Brain pericyte (primary cell): Measurements from ENCODE around the gene NPEPL1.
"Not testable (repeated sequence)": the region's sequence is repeated elsewhere in the genome, so short reads cannot be mapped to it uniquely, and the experiment has no call there.

Experiments
- DNase-seq: peaks from one replicate; pipeline ENCODE4 v3.0.0-alpha.2; 2012; ENCODE audit warnings: low read depth, low spot score

The NPEPL1 gene

GRCh38 chr20:58692579-58693225 lies at the start of gene NPEPL1:
Gene NPEPL1, plus strand, starts transcription at chr20:58692800. Its CDS starts 101 bp downstream, at chr20:58692901.
- no peak for DNase-seq

GRCh38 chr20:58642896-58643295 lies 49.7 kb upstream of the NPEPL1 start:
- DNase-seq: not testable (repeated sequence)

- no peak for DNase-seq
Observed at GRCh38 chr20:58645412-58645968, 47.1 kb upstream of the NPEPL1 start.

- DNase-seq: no peak
Observed at GRCh38 chr20:58646257-58646656, 46.3 kb upstream of the NPEPL1 start.

DNA sequence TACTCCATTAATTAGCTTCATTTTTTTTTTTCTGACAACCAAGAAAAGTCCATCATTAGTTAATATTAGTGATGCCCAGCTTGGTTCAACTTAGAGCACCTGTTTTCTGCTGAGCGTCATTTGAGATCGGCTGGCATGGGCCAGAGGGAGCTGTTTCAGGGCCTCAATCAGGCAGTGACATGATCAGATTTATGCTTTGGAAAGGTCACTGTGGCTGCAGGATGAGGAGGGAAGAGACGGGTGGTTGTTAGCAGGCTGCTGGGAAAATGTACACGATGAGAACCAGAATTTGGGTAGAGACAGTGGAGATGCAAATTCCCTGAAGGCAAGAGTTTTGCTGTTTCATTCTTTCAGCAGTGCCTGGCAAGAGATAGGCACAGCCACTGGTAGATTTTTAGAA lies 45.9 kb upstream of the NPEPL1 start:
- no peak for DNase-seq

DNA sequence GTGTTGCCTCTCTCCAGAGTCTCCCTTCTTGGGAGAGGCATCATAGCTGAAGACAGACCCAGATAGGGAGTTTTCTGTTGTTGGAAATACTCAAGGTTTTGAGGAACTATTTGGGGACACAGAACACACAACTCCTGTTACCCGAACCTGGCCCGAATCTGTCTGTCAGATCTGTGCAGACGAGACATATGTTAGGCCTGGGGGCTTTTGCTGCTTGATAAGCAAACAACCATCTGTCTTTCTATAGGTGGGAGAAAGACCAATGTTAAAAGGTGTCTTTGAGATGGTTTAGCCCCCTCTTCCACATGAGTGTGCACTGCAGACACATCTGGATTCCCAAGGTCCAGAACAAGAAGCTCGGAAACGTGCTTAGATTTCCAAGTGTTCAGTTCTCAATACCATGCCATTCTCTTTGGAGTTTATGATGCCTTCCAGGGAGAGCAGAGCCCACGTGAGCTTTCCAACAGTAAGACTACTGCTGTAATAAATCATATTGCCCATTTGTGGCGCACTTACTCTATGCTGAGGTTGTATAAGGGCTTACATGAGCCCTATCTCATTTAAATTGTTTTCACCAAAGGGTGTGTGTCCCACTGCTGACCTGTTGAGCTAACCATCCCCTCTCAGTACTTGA lies 45.3 kb upstream of the NPEPL1 start:
- DNase-seq: no peak

DNA sequence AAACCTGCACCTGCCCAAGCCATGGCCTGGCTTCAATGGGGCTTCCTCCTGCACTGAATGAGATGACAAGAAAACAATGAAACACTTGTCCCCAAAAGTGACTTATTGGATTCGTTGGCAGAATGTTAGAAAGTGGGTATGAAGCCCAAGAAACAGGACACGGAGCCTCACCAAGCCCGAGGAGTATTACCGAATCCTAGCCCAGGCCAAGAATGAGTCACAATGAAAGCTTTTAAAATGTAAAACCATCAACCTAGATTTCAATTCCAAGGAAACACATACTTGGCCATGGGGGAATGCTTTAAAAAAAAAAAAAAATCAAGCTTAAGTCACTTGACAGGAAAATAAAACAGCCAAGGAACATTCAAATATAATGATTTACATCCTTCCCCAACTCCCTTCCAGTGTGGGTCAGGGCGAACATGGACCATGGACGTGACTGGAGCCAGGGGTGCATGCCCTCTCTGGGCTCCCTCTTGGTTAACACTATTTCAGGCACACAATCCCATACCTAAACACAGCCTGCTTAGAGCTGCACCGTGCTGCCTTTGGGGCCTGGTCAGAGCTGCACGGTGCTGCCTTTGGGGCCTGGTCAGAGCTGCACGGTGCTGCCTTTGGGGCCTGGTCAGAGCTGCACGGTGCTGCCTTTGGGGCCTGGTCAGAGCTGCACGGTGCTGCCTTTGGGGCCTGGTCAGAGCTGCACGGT lies 44.7 kb upstream of the NPEPL1 start:
- DNase-seq: no peak

GRCh38 chr20:58648502-58648825 lies 44.1 kb upstream of the NPEPL1 start:
- DNase-seq: not testable (repeated sequence)

DNA sequence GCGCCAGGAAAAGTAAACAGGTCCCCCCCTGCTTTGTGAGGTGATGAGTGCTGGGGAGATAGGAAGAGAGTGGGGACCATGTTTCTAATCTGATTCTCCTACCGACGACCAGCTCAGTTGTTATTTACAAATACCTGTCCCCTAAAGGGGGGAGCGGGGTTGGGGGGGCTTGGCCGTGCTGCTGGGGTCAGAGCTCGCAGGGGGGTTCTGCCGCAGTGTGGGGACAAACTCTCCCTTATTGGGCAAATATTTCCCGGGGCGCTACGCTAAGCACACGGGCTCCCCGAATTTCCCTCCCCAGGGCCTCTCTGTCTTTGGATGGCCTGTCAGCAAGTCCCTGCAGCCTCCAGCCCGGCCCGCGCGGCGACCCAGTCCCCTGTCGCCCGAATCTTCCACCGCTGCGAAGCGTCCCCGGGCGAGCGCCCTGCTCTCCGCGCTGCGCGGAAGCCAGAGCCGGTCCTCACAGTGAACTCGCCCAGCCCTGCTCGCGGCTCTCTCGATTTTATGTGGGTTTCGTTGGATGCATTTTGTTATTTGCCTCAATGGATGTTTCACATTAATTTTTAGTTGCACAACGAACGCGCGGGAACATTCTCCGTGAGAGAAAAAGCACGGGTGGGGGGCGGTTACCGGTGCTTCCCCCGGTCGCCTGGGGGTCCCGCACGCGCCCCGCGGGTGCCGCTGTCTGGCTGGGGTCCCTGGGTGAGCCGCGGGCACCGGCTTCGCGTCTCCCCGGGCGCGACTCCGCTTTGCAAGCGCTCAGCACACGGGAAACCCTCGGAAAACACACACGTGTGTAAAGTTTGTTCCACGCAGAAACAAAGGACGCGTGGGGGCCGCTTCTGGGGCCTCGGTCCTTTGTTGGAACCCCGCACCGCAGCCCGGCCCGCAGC lies 43.1 kb upstream of the NPEPL1 start:
- DNase-seq: no peak

GRCh38 chr20:58650181-58650775 lies 42.3 kb upstream of the NPEPL1 start:
- DNase-seq: no peak

- peak; percentile 85 for DNase-seq
Observed at GRCh38 chr20:58650776-58651558, 41.6 kb upstream of the NPEPL1 start, which contains the start of gene STX16. Gene STX16, plus strand, starts transcription at chr20:58651283. Its CDS starts 724 bp downstream, at chr20:58652007.

GRCh38 chr20:58651559-58651945 lies 41.0 kb upstream of the NPEPL1 start:
- DNase-seq: no peak

- DNase-seq: peak; percentile 37
Observed at GRCh38 chr20:58651946-58652605, 40.5 kb upstream of the NPEPL1 start.

- DNase-seq: no peak
Observed at GRCh38 chr20:58652606-58653294, 39.9 kb upstream of the NPEPL1 start.

GRCh38 chr20:58654337-58654736 lies 38.3 kb upstream of the NPEPL1 start:
- no peak for DNase-seq

- no peak for DNase-seq
Observed at GRCh38 chr20:58655328-58656107, 37.1 kb upstream of the NPEPL1 start.

DNA sequence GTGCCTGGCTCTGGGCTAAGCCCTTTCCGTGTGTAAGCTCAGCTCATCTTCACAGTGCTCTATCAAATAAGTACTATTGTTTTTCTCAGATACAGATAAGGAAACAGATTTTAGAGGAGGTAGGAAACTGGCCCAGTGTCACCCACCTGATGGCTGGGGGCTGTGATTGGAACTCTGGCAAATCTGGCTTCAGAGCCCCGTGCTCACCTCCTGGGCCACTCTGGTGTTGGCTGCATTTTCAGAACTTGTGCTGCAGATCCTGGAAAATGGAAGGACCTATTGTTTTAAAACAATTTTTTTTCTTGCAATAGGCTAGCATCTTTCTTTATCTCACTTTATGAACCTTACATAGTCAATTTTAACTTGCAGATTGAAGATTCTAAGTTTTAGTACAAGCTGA lies 35.8 kb upstream of the NPEPL1 start:
- no peak for DNase-seq

GRCh38 chr20:58657262-58657661 lies 35.3 kb upstream of the NPEPL1 start:
- no peak for DNase-seq
